Heart right ventricle (tissue), 16 donors: ENCODE results near the gene LONP1. TPM values are rescaled to one million over a fixed set of nuclear protein-coding genes. Genes with fewer than 3 reads are reported as not detected.

Experiments
- ATAC-seq, 8 donors: fragments of 200-7000 bp; cut with Tn5 transposase; one replicate each; pipeline ENCODE4 v1.9.1; 2020; ENCODE audit warnings: mild to moderate bottlenecking in 8 of 8, moderate library complexity in 8 of 8, moderate number of reproducible peaks in 1 of 8
- DNase-seq, 2 donors: peaks; one replicate each; pipeline ENCODE4 v3.0.0-alpha.2; 2020
- H3K27ac ChIP-seq, 10 donors: fragments of 200-600 bp; sonication (generic) in 2 of 10; one replicate each; pipeline versions ENCODE4 v1.5.0 to v1.8.0; 2020 to 2022; ENCODE audit warnings: mild to moderate bottlenecking in 3 of 10
- H3K27me3 ChIP-seq, 7 donors: fragments of 200-600 bp; one replicate each; pipeline ENCODE4 v1.8.0; 2021 to 2022; ENCODE audit warnings: mild to moderate bottlenecking in 2 of 7
- H3K36me3 ChIP-seq, 9 donors: fragments of 200-600 bp; sonication (generic) in 1 of 9; one replicate each; pipeline versions ENCODE4 v1.5.0 to v1.8.0; 2020 to 2022; ENCODE audit warnings: mild to moderate bottlenecking in 2 of 9
- H3K4me1 ChIP-seq, 9 donors: fragments of 200-600 bp; sonication (generic) in 1 of 9; one replicate each; pipeline versions ENCODE4 v1.5.0 to v1.8.0; 2020 to 2022; ENCODE audit warnings: mild to moderate bottlenecking in 4 of 9
- H3K4me3 ChIP-seq, 10 donors: fragments of 200-600 bp; sonication (generic) in 2 of 10; one replicate each; pipeline versions ENCODE4 v1.5.0 to v1.8.0; 2020 to 2022; ENCODE audit warnings: mild to moderate bottlenecking in 7 of 10, moderate library complexity in 2 of 10
- H3K9me3 ChIP-seq, 11 donors: fragments of 200-600 bp in 10 of 11; sonication (generic) in 2 of 11; one replicate each; pipeline versions ENCODE4 v1.5.0 to v1.8.0; 2013 to 2022; ENCODE audit warnings: mild to moderate bottlenecking in 2 of 11, control low read depth in 1 of 11, moderate library complexity in 1 of 11
- WGBS, 2 donors: extraction: QIAGEN DNeasy Blood & Tissue Kit; methylation state at CpG; one replicate each; pipeline ENCODE4 v1.1.7; 2013; ENCODE audit warnings: inconsistent platforms in 1 of 2; 5-methylcytosine and 5-hydroxymethylcytosine counted together
- intact Hi-C, 10 donors: fragments of 100-400 bp; cut with DNase I; formaldehyde crosslinking; loops; one replicate each; pipeline versions ENCODE4 v1.11.1 to v1.14.2; 2022
- polyA plus RNA-seq, 2 donors: library from polyadenylated mRNA; stranded (reverse); fragments of 200-250 nt; gene quantifications; one replicate each; pipeline ENCODE4 v1.2.3, GENCODE V29; 2013
- total RNA-seq, 10 donors: library from RNA; stranded (reverse); fragmentation: NEBNext Ultra II Directional in 3 of 10; extraction: Animal tissue kit (Norgen Biotek cat#: 25700) in 3 of 10; gene quantifications; one replicate each; pipeline versions ENCODE4 v1.2.1 to v1.2.4, GENCODE V29; 2021 to 2023
- TF ChIP-seq, protein P1 (sequence below), 9 donors: fragments of 200-600 bp; sonication (generic) in 2 of 9; IDR thresholded peaks; one replicate each; pipeline versions ENCODE4 v1.5.0 to v1.8.0; 2021 to 2022; ENCODE audit warnings: antibody characterized with exemption in 9 of 9, mild to moderate bottlenecking in 5 of 9, moderate library complexity in 1 of 9
- donor health status: Arrhythmogenic right ventricular cardiomyopathy.
- donor health status: ischemic (EF 13 %, LVEDD 7.1; RV severe dilation, severe dysfunction).
- donor health status: healthy with polysubstance abuse.
- donor health status: DM: no; HTN: yes; CAD: no.
- donor health status: DM: no; HTN: no; CAD: no.
- donor health status: ischemic (EF 25% LVEDD 6.9; RV normal size, moderate dysfunction).
- donor health status: ischemic (EF 25% LVEDD 5.7; RV mildly dilated, moderate dysfunction).
- donor health status: healthy.
- donor health status: DM: yes; HTN: yes; CAD: no.
- donor health status: Ischemic cardiomyopathy.
- donor health status: ischemic (EF 35%, LVEDD 5.7; RV mildly dilated, moderate dysfunction).
- donor health status: nonischemic (EF 11% LVEDD 7.7; RV severe dilation, severe dysfunction).
- donor health status: DM: yes; HTN: yes; CAD: no.
- donor health status: PGD.
- donor health status: ischemic (EF 29% LVEDD 5.4; RV normal size, mild dysfunction).
- donor health status: nonischemic (EF 23%, LVEDD 6.1; RV moderate dilation, normal function).

LONP1 gene
- total and polyA plus RNA-seq, 12 donors: 71.4 to 121 (median 90.5) TPM

DNA sequence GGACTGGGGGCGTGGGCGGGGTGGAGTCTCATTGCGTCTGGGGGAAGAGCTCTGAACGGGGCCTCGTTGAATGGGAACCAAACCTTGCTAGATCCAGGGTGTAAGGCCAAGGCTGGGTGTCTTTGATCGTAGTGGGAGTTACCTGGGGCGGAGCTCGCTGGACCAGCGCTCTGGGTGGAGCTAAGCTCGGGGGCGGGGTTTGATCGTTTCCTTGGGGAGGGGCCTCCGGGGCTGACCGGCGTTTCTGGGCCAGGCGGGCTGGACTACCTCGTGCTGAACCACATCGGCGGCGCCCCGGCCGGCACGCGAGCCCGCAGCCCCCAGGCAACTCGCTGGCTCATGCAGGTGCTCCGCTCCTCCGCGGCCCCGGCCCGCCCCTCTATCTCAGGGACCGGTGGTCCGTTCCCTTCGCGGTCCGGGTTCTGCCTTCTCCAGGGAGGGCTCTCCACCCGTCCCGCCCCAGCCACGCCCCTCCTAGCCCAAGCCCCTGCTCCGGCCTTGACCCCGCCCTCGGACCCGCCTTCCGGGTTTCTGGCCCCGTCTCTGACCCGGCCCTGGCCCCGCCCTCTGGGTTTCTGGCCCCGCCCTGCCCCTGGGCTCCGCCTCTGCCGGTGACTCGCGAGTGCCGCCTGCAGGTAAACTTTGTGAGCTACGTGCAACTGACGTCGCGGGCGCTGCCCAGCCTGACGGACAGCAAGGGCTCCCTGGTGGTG, 33.1 kb downstream of the LONP1 start:
- Histone ChIP-seq H3K9me3 (no peaks in the 10 kb centered on the region), H3K4me3 (peak overlapping the region; percentile 30 to 81 (median 63)), H3K4me1 (peaks cover 1 to 30% (median 23%) of the 10 kb centered on the region in 9 donors), H3K36me3 (peaks cover 0 to 7% (median 2%) of the 10 kb centered on the region in 9 donors), H3K27ac (peak overlapping the region in 9 of 10 donors; percentile 64 to 85 (median 75)), H3K27me3 (no peaks in the 10 kb centered on the region)
- TF ChIP-seq, protein P1, sequence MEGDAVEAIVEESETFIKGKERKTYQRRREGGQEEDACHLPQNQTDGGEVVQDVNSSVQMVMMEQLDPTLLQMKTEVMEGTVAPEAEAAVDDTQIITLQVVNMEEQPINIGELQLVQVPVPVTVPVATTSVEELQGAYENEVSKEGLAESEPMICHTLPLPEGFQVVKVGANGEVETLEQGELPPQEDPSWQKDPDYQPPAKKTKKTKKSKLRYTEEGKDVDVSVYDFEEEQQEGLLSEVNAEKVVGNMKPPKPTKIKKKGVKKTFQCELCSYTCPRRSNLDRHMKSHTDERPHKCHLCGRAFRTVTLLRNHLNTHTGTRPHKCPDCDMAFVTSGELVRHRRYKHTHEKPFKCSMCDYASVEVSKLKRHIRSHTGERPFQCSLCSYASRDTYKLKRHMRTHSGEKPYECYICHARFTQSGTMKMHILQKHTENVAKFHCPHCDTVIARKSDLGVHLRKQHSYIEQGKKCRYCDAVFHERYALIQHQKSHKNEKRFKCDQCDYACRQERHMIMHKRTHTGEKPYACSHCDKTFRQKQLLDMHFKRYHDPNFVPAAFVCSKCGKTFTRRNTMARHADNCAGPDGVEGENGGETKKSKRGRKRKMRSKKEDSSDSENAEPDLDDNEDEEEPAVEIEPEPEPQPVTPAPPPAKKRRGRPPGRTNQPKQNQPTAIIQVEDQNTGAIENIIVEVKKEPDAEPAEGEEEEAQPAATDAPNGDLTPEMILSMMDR (IDR thresholded peaks at IDR 0.05): peak; percentile 72 to 90 (median 86)
- 2% methylated on average over 59 of the region's 59 CpGs for WGBS, 2 donors
- DNase-seq: peak; percentile 97 to 100
- peak; percentile 76 to 85 (median 80) for ATAC-seq
- intact Hi-C loops: no loop called here

DNA sequence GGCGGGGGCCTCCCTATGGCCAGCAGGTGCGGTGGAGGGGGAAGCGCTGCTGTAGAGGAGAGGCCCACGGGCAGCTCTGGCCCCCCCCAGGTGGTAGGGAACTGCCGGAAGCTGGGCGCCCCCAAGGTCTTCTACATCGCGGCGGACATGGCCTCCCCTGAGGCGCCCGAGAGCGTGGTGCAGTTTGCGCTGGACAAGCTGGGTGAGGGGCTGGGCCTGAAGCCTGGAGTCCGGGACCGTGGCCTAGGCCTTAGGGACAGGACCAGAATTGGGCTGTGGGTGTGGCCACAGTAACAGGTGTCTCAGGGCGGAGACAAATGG, 33.7 kb downstream of the LONP1 start:
- ATAC-seq: peak in 2 of 8 donors; percentile 1 to 10
- intact Hi-C loops: no loop called here
- no peak for DNase-seq
- WGBS, 2 donors: 24 to 46% methylated on average over 16 of the region's 16 CpGs
- peak overlapping the region in 9 of 10 donors; percentile 47 to 81 (median 64) for H3K4me3 ChIP-seq
- H3K9me3 ChIP-seq: no peaks in the 10 kb centered on the region
- peaks cover 0 to 1% (median 0%) of the 10 kb centered on the region in 9 donors for H3K36me3 ChIP-seq
- peaks cover 0 to 27% (median 19%) of the 10 kb centered on the region in 9 donors for H3K4me1 ChIP-seq
- H3K27ac ChIP-seq: peak overlapping the region in 9 of 10 donors; percentile 64 to 85 (median 75)
- no peaks in the 10 kb centered on the region for H3K27me3 ChIP-seq
- TF ChIP-seq, protein P1 (IDR thresholded peaks at IDR 0.05): no peak

DNA sequence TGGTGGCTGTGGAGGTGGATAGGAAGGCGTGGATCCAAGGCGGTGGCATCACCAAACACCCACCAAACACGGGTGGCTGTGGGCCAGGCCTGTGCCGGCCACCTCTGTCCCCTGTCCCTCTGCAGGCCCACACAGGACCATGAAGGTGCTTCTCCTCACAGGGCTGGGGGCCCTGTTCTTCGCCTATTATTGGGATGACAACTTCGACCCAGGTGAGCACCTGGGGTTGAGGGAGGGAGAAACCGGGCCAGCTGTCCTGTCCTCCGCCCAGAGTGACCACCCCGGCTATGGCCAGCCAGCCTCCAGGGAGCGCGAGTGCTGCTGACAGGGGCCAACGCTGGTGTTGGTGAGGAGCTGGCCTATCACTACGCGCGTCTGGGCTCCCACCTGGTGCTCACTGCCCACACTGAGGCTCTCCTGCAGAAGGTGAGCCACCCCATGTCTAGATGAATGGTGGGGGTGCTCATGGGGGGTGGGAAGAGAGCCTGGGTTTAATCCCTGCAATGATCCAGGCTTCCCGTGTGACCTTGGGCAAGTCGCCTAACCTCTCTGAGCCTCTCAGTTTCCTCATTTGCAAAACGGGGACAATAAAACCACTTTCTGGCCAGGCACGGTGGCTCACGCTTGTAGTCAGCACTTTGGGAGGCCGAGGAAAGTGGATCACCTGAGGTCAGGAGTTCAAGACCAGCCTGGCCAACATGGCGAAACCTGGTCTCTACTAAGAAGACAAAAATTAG, 35.1 kb downstream of the LONP1 start:
- TF ChIP-seq, protein P1 (IDR thresholded peaks at IDR 0.05): no peak
- WGBS, 2 donors: 88 to 95% methylated on average over 22 of the region's 22 CpGs
- Histone ChIP-seq H3K27ac (no peak overlapping the region), H3K4me3 (no peak overlapping the region), H3K36me3 (no peaks in the 10 kb centered on the region), H3K4me1 (peaks cover 0 to 23% (median 16%) of the 10 kb centered on the region in 9 donors), H3K27me3 (no peaks in the 10 kb centered on the region), H3K9me3 (no peaks in the 10 kb centered on the region)
- intact Hi-C loops: loop anchor here in 1 of 10 donors (5.0 kb wide), 1 partner anchor 63 kb away; the partner anchor contains the start of genes SAFB and SAFB2
- ATAC-seq (no peak), DNase-seq (no peak)

DNA sequence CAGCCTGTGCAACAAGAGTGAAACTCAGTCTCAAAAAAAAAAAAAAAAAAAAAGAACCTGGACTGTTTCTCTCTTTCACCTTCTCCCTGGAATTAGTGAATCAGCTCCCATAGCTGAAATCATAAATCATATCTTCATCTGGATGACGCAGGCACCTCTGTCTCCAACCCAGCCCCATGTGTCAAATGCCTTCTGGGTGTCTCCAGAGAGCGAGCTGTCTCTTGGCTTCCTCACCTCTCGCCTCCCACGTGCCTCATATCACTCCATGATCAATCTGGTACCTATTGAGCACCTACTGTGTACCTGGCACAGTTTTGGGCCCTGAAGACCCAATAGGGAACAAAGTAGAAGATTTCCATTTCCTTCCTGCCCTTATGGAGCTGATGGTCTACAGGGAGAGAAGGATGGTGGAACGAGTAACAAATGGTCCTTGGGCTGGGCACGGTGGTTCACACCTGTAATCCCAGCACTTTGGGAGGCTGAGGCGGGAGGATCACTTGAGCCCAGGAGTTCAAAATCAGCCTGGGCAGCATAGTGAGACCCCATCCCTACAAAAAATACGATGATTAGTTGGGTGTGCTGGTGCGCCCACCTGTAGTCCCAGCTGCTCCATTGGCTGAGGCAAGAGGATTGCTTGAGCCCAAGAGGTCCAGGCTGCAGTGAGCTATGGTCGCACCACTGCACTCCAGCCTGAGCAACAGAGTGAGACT, 36.6 kb downstream of the LONP1 start:
- Histone ChIP-seq H3K27me3 (no peaks in the 10 kb centered on the region), H3K4me3 (no peak overlapping the region), H3K4me1 (peaks cover 5 to 30% (median 24%) of the 10 kb centered on the region in 9 donors), H3K9me3 (no peaks in the 10 kb centered on the region), H3K36me3 (peaks cover 0 to 7% (median 0%) of the 10 kb centered on the region in 9 donors), H3K27ac (no peak overlapping the region)
- DNase-seq (no peak), ATAC-seq (no peak)
- intact Hi-C loops: loop anchor here in 1 of 10 donors (5.0 kb wide), 1 partner anchor 61 kb away; the partner anchor contains the start of genes SAFB and SAFB2
- WGBS, 2 donors: 91 to 93% methylated on average over 10 of the region's 10 CpGs
- TF ChIP-seq, protein P1 (IDR thresholded peaks at IDR 0.05): no peak
